DND-41 (cell line): ENCODE data around the gene FAM171A1.

Experiments
- EZH2 ChIP-seq: IDR thresholded peaks from 3 replicates; pipeline ENCODE4 v1.6.1; 2012; ENCODE audit warnings: borderline replicate concordance, low read depth, mild to moderate bottlenecking, moderate library complexity, low read length, inconsistent platforms; ENCODE audit not compliant: severe bottlenecking
- TF ChIP-seq, protein P1 (sequence below): IDR thresholded peaks from 2 replicates; pipeline ENCODE4 v1.5.1; 2012; ENCODE audit warnings: borderline replicate concordance, low read length, moderate library complexity, mild to moderate bottlenecking; ENCODE audit not compliant: poor library complexity, severe bottlenecking; ENCODE audit errors: extremely low read depth

DNA sequence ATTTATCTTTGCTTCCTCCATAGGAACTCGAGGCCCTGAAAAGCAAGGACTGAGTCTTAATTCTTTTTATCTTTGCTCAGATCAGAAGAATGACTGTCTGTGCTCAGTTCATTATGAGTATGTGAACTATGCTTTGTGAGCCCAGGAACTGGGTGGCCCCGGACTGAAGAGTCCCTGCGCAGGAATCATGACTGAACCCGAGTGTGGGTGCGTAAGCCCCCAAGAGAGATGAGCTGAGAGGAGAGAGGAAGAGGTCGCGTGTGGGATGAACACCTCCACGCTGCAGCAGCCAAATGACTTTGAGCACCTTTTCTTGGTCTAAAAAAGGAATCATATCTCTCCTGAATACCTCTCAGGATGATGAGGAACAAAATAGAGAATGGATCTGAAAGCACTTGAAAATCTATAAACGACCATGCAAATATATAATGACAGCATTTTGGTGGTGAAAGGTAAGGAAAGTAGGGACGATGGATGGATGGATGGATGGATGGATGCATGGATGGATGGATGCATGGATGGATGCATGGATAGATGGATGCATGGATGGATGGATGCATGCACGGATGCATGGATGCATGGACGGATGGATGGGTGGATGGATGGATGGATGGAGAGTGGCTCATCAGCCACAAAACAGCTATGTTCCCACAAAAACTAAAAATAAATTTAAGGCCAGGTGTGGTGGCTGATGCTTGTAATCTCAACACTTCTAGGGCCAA is 19.8 kb downstream of the FAM171A1 start:
- TF ChIP-seq, protein P1, sequence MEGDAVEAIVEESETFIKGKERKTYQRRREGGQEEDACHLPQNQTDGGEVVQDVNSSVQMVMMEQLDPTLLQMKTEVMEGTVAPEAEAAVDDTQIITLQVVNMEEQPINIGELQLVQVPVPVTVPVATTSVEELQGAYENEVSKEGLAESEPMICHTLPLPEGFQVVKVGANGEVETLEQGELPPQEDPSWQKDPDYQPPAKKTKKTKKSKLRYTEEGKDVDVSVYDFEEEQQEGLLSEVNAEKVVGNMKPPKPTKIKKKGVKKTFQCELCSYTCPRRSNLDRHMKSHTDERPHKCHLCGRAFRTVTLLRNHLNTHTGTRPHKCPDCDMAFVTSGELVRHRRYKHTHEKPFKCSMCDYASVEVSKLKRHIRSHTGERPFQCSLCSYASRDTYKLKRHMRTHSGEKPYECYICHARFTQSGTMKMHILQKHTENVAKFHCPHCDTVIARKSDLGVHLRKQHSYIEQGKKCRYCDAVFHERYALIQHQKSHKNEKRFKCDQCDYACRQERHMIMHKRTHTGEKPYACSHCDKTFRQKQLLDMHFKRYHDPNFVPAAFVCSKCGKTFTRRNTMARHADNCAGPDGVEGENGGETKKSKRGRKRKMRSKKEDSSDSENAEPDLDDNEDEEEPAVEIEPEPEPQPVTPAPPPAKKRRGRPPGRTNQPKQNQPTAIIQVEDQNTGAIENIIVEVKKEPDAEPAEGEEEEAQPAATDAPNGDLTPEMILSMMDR: no peak
- no peak for TF ChIP-seq EZH2
